Metanephros (tissue), 1 donor: ENCODE results near the gene GKN1. TPM values are rescaled to one million over a fixed set of nuclear protein-coding genes. Genes with fewer than 3 reads are reported as not detected.

Experiments used
- total RNA-seq: library from RNA; depleted of rRNA; stranded (reverse); fragments of >200 nt; gene quantifications from one replicate; pipeline ENCODE4 v1.2.3, GENCODE V29; 2014

Gene GKN1, protein sequence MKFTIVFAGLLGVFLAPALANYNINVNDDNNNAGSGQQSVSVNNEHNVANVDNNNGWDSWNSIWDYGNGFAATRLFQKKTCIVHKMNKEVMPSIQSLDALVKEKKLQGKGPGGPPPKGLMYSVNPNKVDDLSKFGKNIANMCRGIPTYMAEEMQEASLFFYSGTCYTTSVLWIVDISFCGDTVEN
- not detected for total RNA-seq

DNA sequence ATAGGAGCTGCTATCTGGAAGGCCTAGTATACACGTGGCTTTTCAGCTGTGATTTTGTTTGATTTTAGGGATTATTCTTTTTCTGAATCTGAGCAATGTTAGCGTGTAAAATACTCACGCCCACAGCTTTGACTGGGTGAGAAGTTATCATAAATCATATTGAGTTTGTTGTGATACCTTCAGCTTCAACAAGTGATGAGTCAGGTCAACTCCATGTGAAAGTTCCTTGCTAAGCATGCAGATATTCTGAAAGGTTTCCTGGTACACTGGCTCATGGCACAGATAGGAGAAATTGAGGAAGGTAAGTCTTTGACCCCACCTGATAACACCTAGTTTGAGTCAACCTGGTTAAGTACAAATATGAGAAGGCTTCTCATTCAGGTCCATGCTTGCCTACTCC, at the start of gene GKN1:
Gene GKN1, plus strand, starts transcription at position 386 of the 400 bp plus-strand sequence. CDS start 42 bp downstream, outside the sequence.

DNA sequence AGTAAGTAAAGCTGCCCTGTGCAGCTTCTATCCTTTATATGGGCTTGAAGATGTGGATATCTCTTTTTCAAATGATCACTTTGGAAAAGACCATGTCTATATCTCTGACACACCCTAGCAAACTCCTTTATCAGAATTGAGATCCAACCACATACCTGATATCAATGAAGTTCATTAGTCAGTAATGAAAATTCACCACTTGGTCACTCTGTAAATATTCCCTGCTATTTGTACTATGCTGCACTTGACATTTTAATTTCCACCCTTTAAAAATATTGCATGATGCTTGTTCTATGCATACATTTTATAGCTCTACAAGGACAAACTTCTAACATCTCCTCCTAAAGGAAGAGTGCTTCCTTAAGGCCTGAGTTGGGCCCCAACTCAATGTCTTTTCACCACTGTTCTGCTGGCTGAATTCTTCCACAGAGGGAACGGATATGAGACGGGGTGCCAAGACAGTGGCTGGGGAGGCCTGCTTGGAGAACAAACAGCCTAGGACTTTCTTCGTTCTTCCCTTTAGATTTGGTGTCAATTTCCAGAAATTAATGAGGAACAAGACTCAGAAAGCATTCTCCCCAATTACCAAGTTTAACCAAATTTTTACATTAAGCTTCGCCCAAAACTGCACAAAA, 21.4 kb upstream of the GKN1 start, which contains the start of gene GKN2:
Gene GKN2, minus strand, starts transcription at position 7 of the 635 bp plus-strand sequence. CDS start 32 bp downstream, outside the sequence.

DNA sequence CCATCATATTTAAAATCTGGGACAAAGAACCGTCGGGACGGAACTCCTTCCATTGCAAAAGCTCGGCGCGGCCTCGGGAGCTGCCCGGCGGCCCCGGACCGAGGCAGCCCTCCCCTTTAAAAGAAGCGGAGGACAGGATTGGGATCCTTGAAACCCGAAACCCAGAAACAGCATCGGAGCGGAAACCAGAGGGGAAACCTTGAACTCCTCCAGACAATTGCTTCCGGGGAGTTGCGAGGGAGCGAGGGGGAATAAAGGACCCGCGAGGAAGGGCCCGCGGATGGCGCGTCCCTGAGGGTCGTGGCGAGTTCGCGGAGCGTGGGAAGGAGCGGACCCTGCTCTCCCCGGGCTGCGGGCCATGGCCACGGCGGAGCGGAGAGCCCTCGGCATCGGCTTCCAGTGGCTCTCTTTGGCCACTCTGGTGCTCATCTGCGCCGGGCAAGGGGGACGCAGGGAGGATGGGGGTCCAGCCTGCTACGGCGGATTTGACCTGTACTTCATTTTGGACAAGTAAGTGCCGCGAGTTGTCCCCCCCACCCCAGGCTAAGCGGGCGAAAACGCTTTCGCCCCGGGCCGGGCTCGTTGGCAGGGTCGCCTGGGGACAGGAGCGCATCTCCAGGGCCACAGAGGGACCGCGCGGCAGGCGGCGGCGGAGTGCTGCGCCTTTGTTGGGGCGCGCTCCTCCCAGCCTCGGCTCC, 38.9 kb downstream of the GKN1 start, which contains the start of gene ANTXR1:
Gene ANTXR1, plus strand, starts transcription at position 38 of the 698 bp plus-strand sequence. Its CDS starts 321 bp downstream, at position 359.

Other genes with a start within 250 kb of the GKN1 start
- 10.8 TPM for gene ARHGAP25, start 239.8 kb upstream of the GKN1 start, total RNA-seq
- gene BMP10, start 103.2 kb upstream of the GKN1 start, total RNA-seq, result not detected
- gene GKN2, start 21.7 kb upstream of the GKN1 start, total RNA-seq, result 0.53 TPM
- gene ANTXR1, start 38.5 kb downstream of the GKN1 start, total RNA-seq, result 91.3 TPM